HT1080 (cell line): ENCODE measurements around the gene GFOD2. TPM values are rescaled to one million over a fixed set of nuclear protein-coding genes. Genes with fewer than 3 reads are reported as not detected.

Source experiments
- DNase-seq: peaks from one replicate; pipeline ENCODE4 v3.0.0-alpha.2; 2015; ENCODE audit warnings: low read depth
- total RNA-seq: library from RNA; depleted of rRNA; stranded (reverse); fragments of >200 nt; shearing (Covaris generic); gene quantifications from 2 replicates; pipeline ENCODE4 v1.2.3, GENCODE V29; 2014; rRNA removed

The GFOD2 gene
- total RNA-seq, 1 experiment from 2014 or later: 24.4 TPM

- no peak for DNase-seq
Measured at GRCh38 chr16:67647681-67648080, 71.4 kb downstream of the GFOD2 start.

GRCh38 chr16:67647111-67647651 is 71.9 kb downstream of the GFOD2 start:
- DNase-seq: no peak

- no peak for DNase-seq
Measured at GRCh38 chr16:67645397-67646121, 73.6 kb downstream of the GFOD2 start.

GRCh38 chr16:67644038-67644437 is 75.1 kb downstream of the GFOD2 start:
- DNase-seq: no peak

GRCh38 chr16:67641779-67642708 is 77.1 kb downstream of the GFOD2 start:
- DNase-seq: no peak

- DNase-seq: no peak
Measured at GRCh38 chr16:67637625-67638024, 81.5 kb downstream of the GFOD2 start.

GRCh38 chr16:67636713-67637112 is 82.4 kb downstream of the GFOD2 start:
- no peak for DNase-seq

GRCh38 chr16:67632415-67633172 is 86.5 kb downstream of the GFOD2 start:
- DNase-seq: no peak

GRCh38 chr16:67628216-67628615 is 90.9 kb downstream of the GFOD2 start:
- no peak for DNase-seq

Other genes starting within 250 kb of the GFOD2 start
- gene ATP6V0D1, start 238.2 kb downstream of the GFOD2 start, total RNA-seq: 89.7 and 108 TPM in 2 replicates
- gene AGRP, start 235.8 kb downstream of the GFOD2 start, total RNA-seq: not detected in 2 replicates
- 17.2 and 18.2 TPM in 2 replicates for gene RIPOR1, start 190.5 kb downstream of the GFOD2 start, total RNA-seq
- 44.4 and 53.8 TPM in 2 replicates for gene CTCF, start 156.8 kb downstream of the GFOD2 start, total RNA-seq
- gene CARMIL2, start 74.2 kb downstream of the GFOD2 start, total RNA-seq: 4.3 and 12.0 TPM in 2 replicates
- 39.8 and 47.9 TPM in 2 replicates for gene ACD, start 59.1 kb downstream of the GFOD2 start, total RNA-seq
- gene PARD6A, start 58.4 kb downstream of the GFOD2 start, total RNA-seq: 2.8 and 3.8 TPM in 2 replicates
- gene ENKD1, start 52.6 kb downstream of the GFOD2 start, total RNA-seq: 25.6 and 26.2 TPM in 2 replicates
- 0.27 and 2.5 TPM in 2 replicates for gene C16orf86, start 52.5 kb downstream of the GFOD2 start, total RNA-seq
- gene RANBP10, start 87.2 kb upstream of the GFOD2 start, total RNA-seq: 6.2 and 10.8 TPM in 2 replicates
- 0.18 TPM in 1 of 2 replicates, not detected in the other for gene TSNAXIP1, start 87.6 kb upstream of the GFOD2 start, total RNA-seq
- gene THAP11, start 123.0 kb upstream of the GFOD2 start, total RNA-seq: 91.5 and 105 TPM in 2 replicates
- gene NUTF2, start 127.6 kb upstream of the GFOD2 start, total RNA-seq: 236 and 318 TPM in 2 replicates
- gene CENPT, start 128.4 kb upstream of the GFOD2 start, total RNA-seq: 30.1 and 30.2 TPM in 2 replicates
- gene EDC4, start 153.7 kb upstream of the GFOD2 start, total RNA-seq: 64.5 and 78.1 TPM in 2 replicates
- not detected in 2 replicates for gene NRN1L, start 165.6 kb upstream of the GFOD2 start, total RNA-seq
- 5.9 and 7.0 TPM in 2 replicates for gene PSKH1, start 173.9 kb upstream of the GFOD2 start, total RNA-seq
- 2.5 and 2.9 TPM in 2 replicates for gene CTRL, start 212.5 kb upstream of the GFOD2 start, total RNA-seq
- gene PSMB10, start 217.5 kb upstream of the GFOD2 start, total RNA-seq: 62.2 and 72.3 TPM in 2 replicates
- gene LCAT, start 224.8 kb upstream of the GFOD2 start, total RNA-seq: 3.3 and 3.5 TPM in 2 replicates
- 17.3 and 21.5 TPM in 2 replicates for gene SLC12A4, start 249.3 kb upstream of the GFOD2 start, total RNA-seq